Vagina (tissue), 2 donors: ENCODE data around the gene ZBTB7A.

ENCODE experiments used
- CTCF ChIP-seq, 3 experiments: fragments of 450-650 bp in 2 of 3; fragments of 200-600 bp in 1 of 3; sonication (generic) in 1 of 3; IDR thresholded peaks; one replicate each; pipeline ENCODE4 v1.5.1; 2017 to 2019; ENCODE audit warnings: antibody characterized with exemption in 3 of 3, mild to moderate bottlenecking in 2 of 3, moderate library complexity in 2 of 3
- POLR2A ChIP-seq, 2 donors: fragments of 450-650 bp; IDR thresholded peaks; one replicate each; pipeline ENCODE4 v1.6.1; 2017; ENCODE audit warnings: antibody characterized with exemption in 2 of 2, mild to moderate bottlenecking in 2 of 2, moderate library complexity in 2 of 2
- POLR2AphosphoS5 ChIP-seq, 2 donors: sonication (generic); formaldehyde crosslinking; IDR thresholded peaks; one replicate each; pipeline ENCODE4 v1.9.0; 2017; ENCODE audit warnings: antibody characterized with exemption in 2 of 2, mild to moderate bottlenecking in 2 of 2, low read depth in 1 of 2; ENCODE audit not compliant: insufficient read depth in 1 of 2

- TF ChIP-seq CTCF (IDR thresholded peaks at IDR 0.05) (no peak), POLR2A (IDR thresholded peaks at IDR 0.05) (no peak), POLR2AphosphoS5 (IDR thresholded peaks at IDR 0.05; ENCODE audit: insufficient read depth in 1 of 2, low read depth in 1 of 2) (no peak)
Observed at GRCh38 chr19:4012092-4012974, 54.4 kb downstream of the ZBTB7A start.
